Esophagus muscularis mucosa (tissue), 3 donors: ENCODE measurements around the gene TRMT44.

Experiments used
- CTCF ChIP-seq, 3 experiments: fragments of 200-600 bp in 2 of 3; fragments of 450-650 bp in 1 of 3; sonication (generic) in 2 of 3; IDR thresholded peaks; one replicate each; pipeline ENCODE4 v1.5.1; 2017 to 2019; ENCODE audit warnings: antibody characterized with exemption in 3 of 3, mild to moderate bottlenecking in 2 of 3, moderate library complexity in 1 of 3
- POLR2A ChIP-seq: fragments of 450-650 bp; IDR thresholded peaks from one replicate; pipeline ENCODE4 v1.6.1; 2017; ENCODE audit warnings: antibody characterized with exemption, moderate library complexity, mild to moderate bottlenecking, low read depth
- POLR2AphosphoS5 ChIP-seq, 2 donors: sonication (generic); formaldehyde crosslinking; IDR thresholded peaks; one replicate each; pipeline ENCODE4 v1.6.1; 2017; ENCODE audit warnings: antibody characterized with exemption in 2 of 2

- TF ChIP-seq POLR2A (no peak), CTCF (IDR thresholded peaks at IDR 0.05) (no peak), POLR2AphosphoS5 (IDR thresholded peaks at IDR 0.05) (no peak)
Observed at GRCh38 chr4:8493484-8493883, 52.9 kb downstream of the TRMT44 start.
